ENCODE data around the gene CLCN6. TPM values are rescaled to one million over a fixed set of nuclear protein-coding genes. Genes with fewer than 3 reads are reported as not detected.

The CLCN6 gene
- total and polyA plus RNA-seq, 4 donors = 3.9 to 37.5 (median 20.7) TPM

DNA sequence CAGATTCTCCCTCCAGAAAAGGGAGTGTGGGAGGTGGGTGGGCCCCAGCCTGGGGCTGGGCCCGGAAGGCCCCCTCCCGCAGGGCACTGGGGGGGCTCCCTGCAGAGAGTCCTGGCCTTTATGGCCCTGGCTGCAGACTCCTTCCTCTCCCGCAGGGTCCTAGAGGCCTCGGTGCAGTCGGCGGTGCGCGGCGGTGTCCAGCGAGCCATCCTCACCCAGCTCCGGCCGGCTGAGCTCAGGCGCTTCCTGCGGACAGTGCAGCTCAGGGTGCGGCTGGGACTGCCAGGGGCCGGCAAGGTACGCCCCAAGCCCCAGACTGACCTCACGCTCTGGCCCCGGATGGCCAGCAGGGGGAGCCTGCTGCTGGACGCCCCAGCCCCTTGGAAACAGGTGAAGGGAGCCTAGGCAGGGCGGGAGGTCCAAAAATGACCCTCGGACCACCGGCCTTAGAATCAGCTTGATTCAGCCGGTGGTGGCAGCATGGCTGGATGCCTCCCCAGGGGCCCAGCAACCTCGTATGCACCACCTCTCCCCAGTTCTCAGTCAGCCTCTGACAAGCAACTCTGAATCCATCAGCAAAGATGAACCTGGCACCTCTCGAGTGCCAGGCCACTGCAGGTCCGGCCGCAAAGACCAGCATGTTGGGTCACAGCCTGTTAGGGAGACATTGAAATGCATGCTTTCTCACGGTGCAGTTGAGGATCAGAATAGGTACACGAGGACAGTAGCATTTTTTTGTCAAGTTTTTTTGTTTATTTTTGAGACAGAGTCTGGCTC, 20.8 kb upstream of the CLCN6 start:
- H3K4me3 ChIP-seq (ENCODE audit: low read length in 2 of 2) = no peak overlapping the region
- DNase-seq (peak; percentile 75 to 91), ATAC-seq (ENCODE audit: low FRiP score) (peak; percentile 73)
- no peaks in the 10 kb centered on the region for H3K9me3 ChIP-seq (ENCODE audit: control insufficient read depth, low read length)
- intact Hi-C loops (cut with DNase I) = loop anchor here in 1 of 2 donors (5.0 kb wide), 2 partner anchors 48 to 103 kb away; partner anchors contain the start of genes AGTRAP and MAD2L2
- H3K4me1 ChIP-seq (ENCODE audit: control insufficient read depth in 1 of 2, insufficient read depth in 2 of 2, low read length in 2 of 2) = no peaks in the 10 kb centered on the region
- H3K36me3 ChIP-seq (ENCODE audit: control insufficient read depth in 1 of 2, insufficient read depth in 2 of 2, low read length in 1 of 2) = no peaks in the 10 kb centered on the region
- no peaks in the 10 kb centered on the region for H3K27me3 ChIP-seq (ENCODE audit: control insufficient read depth in 1 of 2, insufficient read depth in 2 of 2, low read length in 1 of 2)
- no peak overlapping the region for H3K27ac ChIP-seq (ENCODE audit: low read depth in 1 of 2, low read length in 2 of 2)
- WGBS, 2 donors = 6% methylated on average over 29 to 30 of the region's 30 CpGs

- H3K27ac ChIP-seq (ENCODE audit: low read depth in 1 of 2, low read length in 2 of 2) = no peak overlapping the region
- H3K36me3 ChIP-seq (ENCODE audit: control insufficient read depth in 1 of 2, insufficient read depth in 2 of 2, low read length in 1 of 2) = no peaks in the 10 kb centered on the region
- intact Hi-C loops (cut with DNase I) = loop anchor here in 1 of 2 donors (5.0 kb wide), 2 partner anchors 49 to 104 kb away; partner anchors contain the start of genes AGTRAP and MAD2L2
- no peaks in the 10 kb centered on the region for H3K4me1 ChIP-seq (ENCODE audit: control insufficient read depth in 1 of 2, insufficient read depth in 2 of 2, low read length in 2 of 2)
- no peaks in the 10 kb centered on the region for H3K27me3 ChIP-seq (ENCODE audit: control insufficient read depth in 1 of 2, insufficient read depth in 2 of 2, low read length in 1 of 2)
- no peak for ATAC-seq (ENCODE audit: low FRiP score)
- DNase-seq = no peak
- no peaks in the 10 kb centered on the region for H3K9me3 ChIP-seq (ENCODE audit: control insufficient read depth, low read length)
- H3K4me3 ChIP-seq (ENCODE audit: low read length in 2 of 2) = no peak overlapping the region
- WGBS, 2 donors = 61 to 68% methylated on average over 5 of the region's 5 CpGs
Measured at GRCh38 chr1:11786168-11786567, 19.8 kb upstream of the CLCN6 start.

DNA sequence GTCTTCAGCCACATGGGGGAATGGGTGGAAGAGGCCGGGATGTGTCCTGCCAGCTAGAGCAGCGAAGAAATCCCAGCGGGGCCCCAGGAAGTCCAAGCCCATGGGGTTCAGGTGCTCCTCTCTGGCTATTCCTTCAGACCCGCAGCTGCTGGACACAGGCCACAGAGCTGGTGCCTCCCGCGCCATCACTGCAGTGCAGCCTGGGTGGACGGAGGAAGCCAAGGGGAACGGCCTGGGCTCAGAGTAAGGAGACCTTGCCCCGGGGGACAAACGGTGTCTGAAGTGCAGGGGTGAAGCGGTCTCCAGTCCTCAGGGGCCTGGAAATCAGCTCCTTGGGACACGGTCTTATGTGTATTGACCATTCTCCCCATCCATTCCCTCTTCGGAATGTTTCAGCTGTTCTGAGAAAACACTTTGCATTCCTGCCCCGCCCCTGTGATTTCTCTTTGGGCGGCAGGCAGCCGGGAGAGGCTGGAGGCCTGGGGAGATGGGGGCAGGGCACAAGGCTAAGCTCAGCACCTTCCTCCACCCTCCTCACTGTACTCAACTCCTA, 18.7 kb upstream of the CLCN6 start:
- ATAC-seq (ENCODE audit: low FRiP score) (peak; percentile 53), DNase-seq (peak; percentile 81 to 87)
- Histone ChIP-seq H3K27ac (ENCODE audit: low read depth in 1 of 2, low read length in 2 of 2) (peak overlapping the region in 1 of 2 donors; percentile 56), H3K36me3 (ENCODE audit: control insufficient read depth in 1 of 2, insufficient read depth in 2 of 2, low read length in 1 of 2) (no peaks in the 10 kb centered on the region), H3K4me3 (ENCODE audit: low read length in 2 of 2) (no peak overlapping the region), H3K27me3 (ENCODE audit: control insufficient read depth in 1 of 2, insufficient read depth in 2 of 2, low read length in 1 of 2) (no peaks in the 10 kb centered on the region), H3K9me3 (ENCODE audit: control insufficient read depth, low read length) (no peaks in the 10 kb centered on the region), H3K4me1 (ENCODE audit: control insufficient read depth in 1 of 2, insufficient read depth in 2 of 2, low read length in 2 of 2) (no peaks in the 10 kb centered on the region)
- intact Hi-C loops (cut with DNase I) = loop anchor here in 1 of 2 donors (5.0 kb wide), 2 partner anchors 50 to 105 kb away; partner anchors contain the start of genes AGTRAP and MAD2L2
- WGBS, 2 donors = 5 to 10% methylated on average over 16 of the region's 16 CpGs

DNA sequence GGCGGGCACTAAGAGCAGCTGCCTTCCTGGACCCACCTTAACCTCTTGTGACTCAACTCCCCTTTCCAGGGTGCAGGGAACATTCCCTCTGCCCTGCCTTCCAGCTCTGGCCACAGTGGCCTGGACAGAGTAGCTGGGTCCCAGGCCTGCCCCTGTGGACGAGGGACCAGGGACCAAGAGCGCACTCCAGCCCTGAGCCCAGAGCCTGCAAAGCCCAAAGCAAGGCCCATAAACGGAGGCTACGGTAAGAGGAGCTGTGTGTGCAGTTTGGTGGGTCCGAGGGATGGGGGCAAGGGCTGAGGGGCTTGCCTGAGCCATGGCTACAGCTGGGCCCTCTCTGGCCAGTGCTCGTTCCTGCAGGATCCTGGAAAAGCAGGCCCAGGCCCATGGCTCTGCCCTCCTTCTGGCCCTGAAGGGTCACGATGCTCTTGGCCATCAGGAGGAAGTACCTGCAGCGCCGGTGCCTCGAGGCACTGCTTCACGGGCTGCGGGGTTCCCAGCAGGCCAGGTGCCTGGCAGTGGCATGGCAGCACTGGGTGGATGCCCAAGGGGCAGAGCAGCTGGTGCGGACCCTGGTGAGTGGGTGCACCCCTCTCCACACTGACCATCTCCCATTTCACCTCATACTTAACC, 18.1 kb upstream of the CLCN6 start:
- whole genome bisulfite sequencing, 2 donors = 71 to 78% methylated on average over 14 of the region's 14 CpGs
- Histone ChIP-seq H3K27ac (ENCODE audit: low read depth in 1 of 2, low read length in 2 of 2) (peak overlapping the region in 1 of 2 donors; percentile 56), H3K4me1 (ENCODE audit: control insufficient read depth in 1 of 2, insufficient read depth in 2 of 2, low read length in 2 of 2) (no peaks in the 10 kb centered on the region), H3K27me3 (ENCODE audit: control insufficient read depth in 1 of 2, insufficient read depth in 2 of 2, low read length in 1 of 2) (no peaks in the 10 kb centered on the region), H3K9me3 (ENCODE audit: control insufficient read depth, low read length) (no peaks in the 10 kb centered on the region), H3K4me3 (ENCODE audit: low read length in 2 of 2) (no peak overlapping the region), H3K36me3 (ENCODE audit: control insufficient read depth in 1 of 2, insufficient read depth in 2 of 2, low read length in 1 of 2) (no peaks in the 10 kb centered on the region)
- peak; percentile 51 to 73 for DNase-seq
- intact Hi-C loops (cut with DNase I) = loop anchor here (2.0 to 5.0 kb wide), 3 partner anchors 17 to 106 kb away; partner anchors contain the start of genes AGTRAP (in 1 of the 2), MAD2L2 (in 1 of the 2) and MTHFR (in 1 of the 2)
- ATAC-seq (ENCODE audit: low FRiP score) = peak; percentile 1

- no peak for ATAC-seq (ENCODE audit: low FRiP score)
- no peaks in the 10 kb centered on the region for H3K27me3 ChIP-seq (ENCODE audit: control insufficient read depth in 1 of 2, insufficient read depth in 2 of 2, low read length in 1 of 2)
- WGBS, 2 donors = 62 to 75% methylated on average over 14 of the region's 14 CpGs
- H3K4me3 ChIP-seq (ENCODE audit: low read length in 2 of 2) = no peak overlapping the region
- no peaks in the 10 kb centered on the region for H3K4me1 ChIP-seq (ENCODE audit: control insufficient read depth in 1 of 2, insufficient read depth in 2 of 2, low read length in 2 of 2)
- peak; percentile 47 to 73 for DNase-seq
- no peak overlapping the region for H3K27ac ChIP-seq (ENCODE audit: low read depth in 1 of 2, low read length in 2 of 2)
- H3K9me3 ChIP-seq (ENCODE audit: control insufficient read depth, low read length) = no peaks in the 10 kb centered on the region
- H3K36me3 ChIP-seq (ENCODE audit: control insufficient read depth in 1 of 2, insufficient read depth in 2 of 2, low read length in 1 of 2) = no peaks in the 10 kb centered on the region
- intact Hi-C loops (cut with DNase I) = loop anchor here (2.0 to 5.0 kb wide), 3 partner anchors 16 to 106 kb away; partner anchors contain the start of genes AGTRAP (in 1 of the 2), MAD2L2 (in 1 of the 2) and MTHFR (in 1 of the 2)
Measured at GRCh38 chr1:11788549-11789053, 17.4 kb upstream of the CLCN6 start.

- peak; percentile 56 to 63 for DNase-seq
- Histone ChIP-seq H3K9me3 (ENCODE audit: control insufficient read depth, low read length) (no peaks in the 10 kb centered on the region), H3K4me1 (ENCODE audit: control insufficient read depth in 1 of 2, insufficient read depth in 2 of 2, low read length in 2 of 2) (no peaks in the 10 kb centered on the region), H3K27ac (ENCODE audit: low read depth in 1 of 2, low read length in 2 of 2) (peak overlapping the region in 1 of 2 donors; percentile 48), H3K4me3 (ENCODE audit: low read length in 2 of 2) (no peak overlapping the region), H3K27me3 (ENCODE audit: control insufficient read depth in 1 of 2, insufficient read depth in 2 of 2, low read length in 1 of 2) (no peaks in the 10 kb centered on the region), H3K36me3 (ENCODE audit: control insufficient read depth in 1 of 2, insufficient read depth in 2 of 2, low read length in 1 of 2) (peaks cover 0 to 5% of the 10 kb centered on the region in 2 donors)
- intact Hi-C loops (cut with DNase I) = loop anchor here (2.0 to 5.0 kb wide), 3 partner anchors 15 to 107 kb away; partner anchors contain the start of genes AGTRAP (in 1 of the 2), MAD2L2 (in 1 of the 2) and MTHFR (in 1 of the 2)
- WGBS, 2 donors = 64 to 71% methylated on average over 13 of the region's 13 CpGs
- ATAC-seq (ENCODE audit: low FRiP score) = no peak
Measured at GRCh38 chr1:11789126-11790067, 16.6 kb upstream of the CLCN6 start.

GRCh38 chr1:11790101-11790879, 15.7 kb upstream of the CLCN6 start:
- intact Hi-C loops (cut with DNase I) = no loop called here

More at GRCh38 chr1:11790101-11790879, 15.7 kb upstream of the CLCN6 start:
- H3K4me3 ChIP-seq (ENCODE audit: low read length in 2 of 2) = no peak overlapping the region
- DNase-seq = peak; percentile 46 to 65
- peak overlapping the region; percentile 15 to 77 for H3K27ac ChIP-seq (ENCODE audit: low read depth in 1 of 2, low read length in 2 of 2)
- no peaks in the 10 kb centered on the region for H3K9me3 ChIP-seq (ENCODE audit: control insufficient read depth, low read length)
- no peaks in the 10 kb centered on the region for H3K4me1 ChIP-seq (ENCODE audit: control insufficient read depth in 1 of 2, insufficient read depth in 2 of 2, low read length in 2 of 2)
- H3K36me3 ChIP-seq (ENCODE audit: control insufficient read depth in 1 of 2, insufficient read depth in 2 of 2, low read length in 1 of 2) = peaks cover 0 to 7% of the 10 kb centered on the region in 2 donors
- no peaks in the 10 kb centered on the region for H3K27me3 ChIP-seq (ENCODE audit: control insufficient read depth in 1 of 2, insufficient read depth in 2 of 2, low read length in 1 of 2)
- 63 to 66% methylated on average over 20 of the region's 20 CpGs for WGBS, 2 donors
- no peak for ATAC-seq (ENCODE audit: low FRiP score)

All from aorta (tissue), 5 donors.